Measurements from ENCODE around the gene RPL13A.

- TF ChIP-seq EP300 (IDR thresholded peaks at IDR 0.05): no peak
- TF ChIP-seq CTCF (IDR thresholded peaks at IDR 0.05): no peak
- no peak for TF ChIP-seq POLR2A (IDR thresholded peaks at IDR 0.05)
These were observed 22.0 kb upstream of the RPL13A start for GRCh38 chr19:49465371-49465770.

Measured in gastroesophageal sphincter (tissue), 3 donors.